ENCODE data around the gene B4GALT3. TPM values are rescaled to one million over a fixed set of nuclear protein-coding genes. Genes with fewer than 3 reads are reported as not detected.

B4GALT3 gene
- total and polyA plus RNA-seq, 9 of the 15 experiments (the other 6 are each of a cell fraction or from before 2014, with no cell fraction given): 31.2 to 103 (median 46.1) TPM

DNA sequence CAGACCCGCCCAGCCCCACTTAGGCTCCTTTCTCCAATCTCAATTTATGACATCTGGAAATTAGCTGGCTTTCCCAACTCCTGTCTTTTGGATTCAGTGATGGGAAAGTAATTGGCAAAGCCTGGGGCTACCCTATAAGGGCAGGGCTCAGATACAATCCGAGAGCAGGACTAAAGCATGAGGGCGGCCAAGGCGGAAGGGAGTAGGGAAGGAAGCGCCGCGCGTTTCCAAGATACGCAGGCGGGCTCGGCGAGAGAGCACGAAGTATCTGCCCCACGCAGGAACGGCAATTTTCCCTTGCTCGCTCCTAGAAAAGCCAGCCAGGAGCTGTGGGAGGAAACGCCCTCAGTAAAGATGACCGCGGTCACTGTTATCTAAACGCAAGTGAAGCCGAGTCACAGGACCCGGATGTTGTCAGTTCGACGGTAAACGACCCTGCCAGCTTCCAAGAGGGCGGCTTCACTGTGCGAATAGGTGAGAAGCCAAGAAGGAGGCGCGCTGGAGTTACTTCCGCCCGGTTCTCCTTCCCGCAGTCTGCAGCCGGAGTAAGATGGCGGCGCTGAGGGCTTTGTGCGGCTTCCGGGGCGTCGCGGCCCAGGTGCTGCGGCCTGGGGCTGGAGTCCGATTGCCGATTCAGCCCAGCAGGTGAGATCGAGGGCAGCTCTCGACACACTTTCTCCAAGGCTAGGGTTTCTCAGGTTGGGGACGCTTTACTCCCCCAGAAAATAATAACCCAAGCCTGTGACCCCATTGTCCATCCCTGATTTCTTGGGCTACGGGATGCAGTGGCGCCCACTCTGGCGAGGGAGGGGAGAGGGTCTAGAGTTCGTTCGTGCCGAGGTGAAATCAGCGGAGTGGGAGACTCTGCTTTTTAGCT lies 24.8 kb upstream of the B4GALT3 start, which contains the start of gene NDUFS2 (continued):
- TF ChIP-seq ATF2 (CRISPR knock-in tag; IDR thresholded peaks at IDR 0.05): no peak
- TF ChIP-seq GATA2 (CRISPR knock-in tag; IDR thresholded peaks at IDR 0.05): no peak
- peak; percentile 19; the same call in 1 of the 2 replicates for TF ChIP-seq ZNF24 (IDR thresholded peaks at IDR 0.05)
- TF ChIP-seq, protein P1, sequence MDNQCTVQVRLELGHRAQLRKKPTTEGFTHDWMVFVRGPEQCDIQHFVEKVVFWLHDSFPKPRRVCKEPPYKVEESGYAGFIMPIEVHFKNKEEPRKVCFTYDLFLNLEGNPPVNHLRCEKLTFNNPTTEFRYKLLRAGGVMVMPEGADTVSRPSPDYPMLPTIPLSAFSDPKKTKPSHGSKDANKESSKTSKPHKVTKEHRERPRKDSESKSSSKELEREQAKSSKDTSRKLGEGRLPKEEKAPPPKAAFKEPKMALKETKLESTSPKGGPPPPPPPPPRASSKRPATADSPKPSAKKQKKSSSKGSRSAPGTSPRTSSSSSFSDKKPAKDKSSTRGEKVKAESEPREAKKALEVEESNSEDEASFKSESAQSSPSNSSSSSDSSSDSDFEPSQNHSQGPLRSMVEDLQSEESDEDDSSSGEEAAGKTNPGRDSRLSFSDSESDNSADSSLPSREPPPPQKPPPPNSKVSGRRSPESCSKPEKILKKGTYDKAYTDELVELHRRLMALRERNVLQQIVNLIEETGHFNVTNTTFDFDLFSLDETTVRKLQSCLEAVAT (IDR thresholded peaks at IDR 0.05): peak in 1 of 2 experiments; percentile 78; a peak in 2 of 4 replicates
- no peak for TF ChIP-seq MYBL2 (IDR thresholded peaks at IDR 0.05; ENCODE audit: low read depth)
- no peak for TF ChIP-seq MYBL2 (CRISPR knock-in tag; IDR thresholded peaks at IDR 0.05; ENCODE audit: borderline replicate concordance)
- TF ChIP-seq ZFX (CRISPR knock-in tag; IDR thresholded peaks at IDR 0.05): peak; percentile 86
- no peak for TF ChIP-seq CCNT2 (IDR thresholded peaks at IDR 0.05; ENCODE audit: borderline replicate concordance, extremely low read depth, insufficient read length, low read depth, low read length)
- peak; percentile 73 for TF ChIP-seq ZNF407 (IDR thresholded peaks at IDR 0.05; ENCODE audit: low read depth)
- no peak for TF ChIP-seq BRF1 (IDR thresholded peaks at IDR 0.05; ENCODE audit: borderline replicate concordance, extremely low read depth, insufficient read length)
- peak in 1 of 2 experiments; percentile 57; a peak in 1 of 4 replicates for TF ChIP-seq CSDE1 (IDR thresholded peaks at IDR 0.05)
- TF ChIP-seq ZNF253 (CRISPR knock-in tag; conservative IDR thresholded peaks at IDR 0.05): no peak
- TF ChIP-seq, protein P2, sequence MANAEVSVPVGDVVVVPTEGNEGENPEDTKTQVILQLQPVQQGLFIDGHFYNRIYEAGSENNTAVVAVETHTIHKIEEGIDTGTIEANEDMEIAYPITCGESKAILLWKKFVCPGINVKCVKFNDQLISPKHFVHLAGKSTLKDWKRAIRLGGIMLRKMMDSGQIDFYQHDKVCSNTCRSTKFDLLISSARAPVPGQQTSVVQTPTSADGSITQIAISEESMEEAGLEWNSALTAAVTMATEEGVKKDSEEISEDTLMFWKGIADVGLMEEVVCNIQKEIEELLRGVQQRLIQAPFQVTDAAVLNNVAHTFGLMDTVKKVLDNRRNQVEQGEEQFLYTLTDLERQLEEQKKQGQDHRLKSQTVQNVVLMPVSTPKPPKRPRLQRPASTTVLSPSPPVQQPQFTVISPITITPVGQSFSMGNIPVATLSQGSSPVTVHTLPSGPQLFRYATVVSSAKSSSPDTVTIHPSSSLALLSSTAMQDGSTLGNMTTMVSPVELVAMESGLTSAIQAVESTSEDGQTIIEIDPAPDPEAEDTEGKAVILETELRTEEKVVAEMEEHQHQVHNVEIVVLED (CRISPR knock-in tag; IDR thresholded peaks at IDR 0.05): no peak; the same call in 1 of the 2 replicates

All from K562 (cell line).